ENCODE results near the gene TSPAN9. TPM values are rescaled to one million over a fixed set of nuclear protein-coding genes. Genes with fewer than 3 reads are reported as not detected.

Gene TSPAN9
- total RNA-seq, 6 donors from 2014 or later, result 25.2 to 62.9 (median 44.2) TPM

- Histone ChIP-seq H3K27me3 (no peaks in the 10 kb centered on the region), H3K4me1 (peaks cover 0 to 9% (median 8%) of the 10 kb centered on the region in 4 donors), H3K9me3 (no peaks in the 10 kb centered on the region), H3K4me3 (no peak overlapping the region), H3K36me3 (no peaks in the 10 kb centered on the region), H3K27ac (no peak overlapping the region)
- no peak for DNase-seq
- ATAC-seq (ENCODE audit: low FRiP score in 2 of 2), result no peak
- no peak for TF ChIP-seq CTCF (IDR thresholded peaks at IDR 0.05)
- TF ChIP-seq EP300 (IDR thresholded peaks at IDR 0.05), result no peak
- no peak for TF ChIP-seq POLR2A (IDR thresholded peaks at IDR 0.05)
- no peak for TF ChIP-seq POLR2AphosphoS5 (IDR thresholded peaks at IDR 0.05)
- 78 to 90% methylated on average over 11 to 14 of the region's 14 CpGs for WGBS, 2 donors
Measured at GRCh38 chr12:3311491-3312103, 234.4 kb downstream of the TSPAN9 start.

GRCh38 chr12:3313066-3313465 lies 235.9 kb downstream of the TSPAN9 start:
- TF ChIP-seq CTCF (IDR thresholded peaks at IDR 0.05), result no peak
- no peak for TF ChIP-seq POLR2AphosphoS5 (IDR thresholded peaks at IDR 0.05)
- TF ChIP-seq POLR2A (IDR thresholded peaks at IDR 0.05), result no peak
- TF ChIP-seq EP300 (IDR thresholded peaks at IDR 0.05), result no peak
- H3K4me1 ChIP-seq, result peaks cover 0 to 9% (median 8%) of the 10 kb centered on the region in 4 donors
- H3K36me3 ChIP-seq, result no peaks in the 10 kb centered on the region
- H3K27ac ChIP-seq, result no peak overlapping the region
- ATAC-seq (ENCODE audit: low FRiP score in 2 of 2), result peak in 1 of 2 donors; percentile 1
- 76 to 77% methylated on average over 10 to 13 of the region's 13 CpGs for WGBS, 2 donors
- no peaks in the 10 kb centered on the region for H3K9me3 ChIP-seq
- H3K27me3 ChIP-seq, result no peaks in the 10 kb centered on the region
- no peak for DNase-seq
- no peak overlapping the region for H3K4me3 ChIP-seq

GRCh38 chr12:3313675-3314663 lies 236.8 kb downstream of the TSPAN9 start:
- Histone ChIP-seq H3K36me3 (no peaks in the 10 kb centered on the region), H3K27me3 (no peaks in the 10 kb centered on the region), H3K4me1 (peaks cover 0 to 9% (median 8%) of the 10 kb centered on the region in 4 donors), H3K4me3 (no peak overlapping the region), H3K9me3 (no peaks in the 10 kb centered on the region), H3K27ac (no peak overlapping the region)
- ATAC-seq (ENCODE audit: low FRiP score in 2 of 2) (peak in 1 of 2 donors; percentile 37), DNase-seq (no peak)
- TF ChIP-seq POLR2A (IDR thresholded peaks at IDR 0.05), result no peak
- peak in 2 of 6 experiments; percentile 17 to 27 for TF ChIP-seq CTCF (IDR thresholded peaks at IDR 0.05)
- WGBS, 2 donors, result 66 to 72% methylated on average over 11 of the region's 13 CpGs

GRCh38 chr12:3315201-3315661 lies 238.1 kb downstream of the TSPAN9 start:
- 14 to 33% methylated on average over 10 to 11 of the region's 11 CpGs for WGBS, 2 donors
- TF ChIP-seq POLR2AphosphoS5 (IDR thresholded peaks at IDR 0.05), result no peak
- no peak for TF ChIP-seq EP300 (IDR thresholded peaks at IDR 0.05)
- no peak for TF ChIP-seq CTCF (IDR thresholded peaks at IDR 0.05)
- TF ChIP-seq POLR2A (IDR thresholded peaks at IDR 0.05), result no peak
- H3K36me3 ChIP-seq, result no peaks in the 10 kb centered on the region
- H3K9me3 ChIP-seq, result no peaks in the 10 kb centered on the region
- H3K27ac ChIP-seq, result no peak overlapping the region
- H3K4me3 ChIP-seq, result no peak overlapping the region
- peaks cover 0 to 9% (median 8%) of the 10 kb centered on the region in 4 donors for H3K4me1 ChIP-seq
- H3K27me3 ChIP-seq, result no peaks in the 10 kb centered on the region
- no peak for DNase-seq
- ATAC-seq (ENCODE audit: low FRiP score in 2 of 2), result peak; percentile 16 to 61
